GM19438 (cell line): Measurements from ENCODE around the gene LBHD1.
"Not testable (repeated sequence)": the region's sequence is repeated elsewhere in the genome, so short reads cannot be mapped to it uniquely, and the experiment has no call there.

Source experiments
- ATAC-seq: cut with Tn5 transposase; IDR thresholded peaks from one replicate; pipeline ENCODE4 v1.9.1; 2021; ENCODE audit warnings: low read depth; ENCODE audit not compliant: unreplicated experiment

Gene LBHD1

GRCh38 chr11:62621567-62622470 is 50.2 kb downstream of the LBHD1 start, which contains the start of gene B3GAT3:
Gene B3GAT3 (minus strand): TSS chr11:62621986. CDS start chr11:62621947, 39 bp downstream.
- ATAC-seq = peak; percentile 88

DNA sequence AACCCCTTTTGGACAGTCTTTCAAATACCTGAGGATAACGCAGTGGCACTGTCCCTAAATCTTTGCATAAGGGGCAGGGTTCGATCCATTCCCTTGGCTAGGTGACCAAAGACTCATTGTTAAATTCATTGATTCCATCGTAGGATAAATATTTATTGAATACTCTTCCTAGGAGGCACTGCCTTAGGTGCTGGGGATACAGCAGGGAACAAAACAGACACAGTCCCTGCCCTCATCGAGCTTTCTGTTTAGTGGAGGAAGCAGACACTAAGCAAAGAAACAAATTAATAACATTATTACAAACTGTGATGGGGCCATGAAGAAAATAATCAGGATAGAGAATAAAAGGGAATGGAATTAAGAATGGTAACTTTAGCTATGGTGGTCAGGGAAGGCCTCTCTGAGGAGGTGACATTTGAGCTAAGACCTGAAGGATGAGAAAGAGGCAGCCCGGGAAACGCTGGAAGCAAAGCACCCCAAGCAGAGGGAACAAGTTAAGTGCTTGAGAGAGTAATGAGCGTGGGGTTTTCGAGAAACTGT is 51.0 kb downstream of the LBHD1 start:
- no peak for ATAC-seq

DNA sequence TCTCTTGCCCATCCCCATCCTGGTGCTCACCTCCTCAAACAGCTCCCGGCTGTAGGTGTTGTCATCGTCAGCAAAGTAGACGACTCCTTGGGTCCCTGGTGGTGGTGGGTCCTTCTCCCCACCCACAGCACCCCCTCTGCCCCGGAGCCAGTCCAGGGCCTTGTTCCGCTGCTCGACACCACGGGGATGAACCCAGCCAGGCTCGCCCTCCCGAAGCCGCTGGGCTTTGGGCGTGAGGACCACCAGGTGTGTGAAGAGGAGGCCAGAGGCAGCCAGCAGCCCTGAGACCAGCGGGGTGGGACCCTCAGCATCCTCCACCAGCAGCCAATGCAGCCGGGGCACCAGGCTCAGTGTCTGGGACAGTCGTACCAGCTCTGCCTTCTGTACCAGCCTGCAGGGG is 55.1 kb downstream of the LBHD1 start:
- ATAC-seq = not testable (repeated sequence)

GRCh38 chr11:62615521-62615920 is 56.5 kb downstream of the LBHD1 start:
- ATAC-seq = no peak

- no peak for ATAC-seq
Observed at GRCh38 chr11:62614275-62614674, 57.8 kb downstream of the LBHD1 start.

- ATAC-seq = no peak
Observed at GRCh38 chr11:62613291-62613778, 58.7 kb downstream of the LBHD1 start.
